Astrocyte (in vitro differentiated cells and primary cell): ENCODE results near the gene NR1H2. TPM values are rescaled to one million over a fixed set of nuclear protein-coding genes. Genes with fewer than 3 reads are reported as not detected.
A peak's percentile ranks its signal among the peaks of the same experiment; 100 is the strongest.

Source experiments
- DNase-seq: peaks from one replicate; pipeline ENCODE4 v3.0.0-alpha.2; 2010; ENCODE audit warnings: low read depth
- FAIRE-seq: peaks from 2 replicates; lab custom pipeline; 2011; peaks lifted over from hg19 to GRCh38; lab: Jason Lieb, UNC
- H2AFZ ChIP-seq: 2 replicates; pipeline ENCODE4 v1.6.0; 2012; ENCODE audit warnings: low read depth, low read length, inconsistent platforms
- H3K27ac ChIP-seq: 2 replicates; pipeline ENCODE4 v1.5.1; 2011; ENCODE audit warnings: low read depth, low read length, inconsistent platforms
- H3K27me3 ChIP-seq: 2 replicates; pipeline ENCODE4 v1.6.0; 2011; ENCODE audit warnings: low read length, inconsistent platforms; ENCODE audit not compliant: insufficient read depth
- H3K36me3 ChIP-seq: 2 replicates; pipeline ENCODE4 v1.5.1; 2011; ENCODE audit warnings: low read length, inconsistent platforms; ENCODE audit not compliant: insufficient read depth
- H3K4me1 ChIP-seq: 2 replicates; pipeline ENCODE4 v1.5.1; 2011; ENCODE audit warnings: low read length, inconsistent platforms; ENCODE audit not compliant: insufficient read depth
- H3K4me2 ChIP-seq: 2 replicates; pipeline ENCODE4 v1.6.0; 2012; ENCODE audit warnings: low read length, inconsistent platforms
- H3K4me3 ChIP-seq: 2 replicates; pipeline ENCODE4 v1.5.1; 2011; ENCODE audit warnings: low read depth, mild to moderate bottlenecking, low read length, inconsistent platforms; ENCODE audit not compliant: insufficient read depth
- H3K79me2 ChIP-seq: 2 replicates; pipeline ENCODE4 v1.6.0; 2012; ENCODE audit warnings: mild to moderate bottlenecking, low read length, inconsistent platforms; ENCODE audit not compliant: insufficient read depth
- H3K9ac ChIP-seq: 2 replicates; pipeline ENCODE4 v1.6.0; 2012; ENCODE audit warnings: mild to moderate bottlenecking, low read length, inconsistent platforms
- H3K9me3 ChIP-seq: 2 replicates; pipeline ENCODE4 v1.5.1; 2012; ENCODE audit warnings: low read depth, mild to moderate bottlenecking, low read length, inconsistent platforms; ENCODE audit not compliant: insufficient read depth
- H4K20me1 ChIP-seq: 2 replicates; pipeline ENCODE4 v1.6.0; 2012; ENCODE audit warnings: low read length, inconsistent platforms; ENCODE audit not compliant: insufficient read depth
- H3K27ac Mint-ChIP-seq: one replicate; pipeline ENCODE4 v1.8.0; 2021; ENCODE audit warnings: mild to moderate bottlenecking, mixed read lengths; ENCODE audit not compliant: unreplicated experiment
- H3K27me3 Mint-ChIP-seq: one replicate; pipeline ENCODE4 v1.8.0; 2021; ENCODE audit warnings: low read depth, mixed read lengths; ENCODE audit not compliant: unreplicated experiment
- H3K36me3 Mint-ChIP-seq: one replicate; pipeline ENCODE4 v1.8.0; 2021; ENCODE audit warnings: low read depth, mixed read lengths; ENCODE audit not compliant: unreplicated experiment
- H3K4me1 Mint-ChIP-seq: one replicate; pipeline ENCODE4 v1.8.0; 2021; ENCODE audit warnings: low read depth, mixed read lengths; ENCODE audit not compliant: unreplicated experiment
- H3K4me3 Mint-ChIP-seq: one replicate; pipeline ENCODE4 v1.8.0; 2021; ENCODE audit warnings: mild to moderate bottlenecking, moderate library complexity, mixed read lengths; ENCODE audit not compliant: unreplicated experiment
- H3K9me3 Mint-ChIP-seq: one replicate; pipeline ENCODE4 v1.8.0; 2021; ENCODE audit warnings: mild to moderate bottlenecking, mixed read lengths; ENCODE audit not compliant: unreplicated experiment
- EZH2 ChIP-seq: IDR thresholded peaks from 2 replicates; pipeline ENCODE4 v1.6.1; 2012; ENCODE audit warnings: mild to moderate bottlenecking, low read length, inconsistent platforms; ENCODE audit not compliant: insufficient read depth
- total RNA-seq: library from RNA; stranded (reverse); gene quantifications from 2 replicates; pipeline ENCODE4 v1.2.1, GENCODE V29; 2021
- TF ChIP-seq, protein P1 (sequence below): IDR thresholded peaks from 2 replicates; pipeline ENCODE4 v1.5.1; 2011; ENCODE audit warnings: low read depth, mild to moderate bottlenecking, inconsistent platforms, low read length, moderate library complexity; ENCODE audit not compliant: insufficient read depth

NR1H2 gene
- total RNA-seq, 1 donor from 2014 or later: 33.4 TPM

DNA sequence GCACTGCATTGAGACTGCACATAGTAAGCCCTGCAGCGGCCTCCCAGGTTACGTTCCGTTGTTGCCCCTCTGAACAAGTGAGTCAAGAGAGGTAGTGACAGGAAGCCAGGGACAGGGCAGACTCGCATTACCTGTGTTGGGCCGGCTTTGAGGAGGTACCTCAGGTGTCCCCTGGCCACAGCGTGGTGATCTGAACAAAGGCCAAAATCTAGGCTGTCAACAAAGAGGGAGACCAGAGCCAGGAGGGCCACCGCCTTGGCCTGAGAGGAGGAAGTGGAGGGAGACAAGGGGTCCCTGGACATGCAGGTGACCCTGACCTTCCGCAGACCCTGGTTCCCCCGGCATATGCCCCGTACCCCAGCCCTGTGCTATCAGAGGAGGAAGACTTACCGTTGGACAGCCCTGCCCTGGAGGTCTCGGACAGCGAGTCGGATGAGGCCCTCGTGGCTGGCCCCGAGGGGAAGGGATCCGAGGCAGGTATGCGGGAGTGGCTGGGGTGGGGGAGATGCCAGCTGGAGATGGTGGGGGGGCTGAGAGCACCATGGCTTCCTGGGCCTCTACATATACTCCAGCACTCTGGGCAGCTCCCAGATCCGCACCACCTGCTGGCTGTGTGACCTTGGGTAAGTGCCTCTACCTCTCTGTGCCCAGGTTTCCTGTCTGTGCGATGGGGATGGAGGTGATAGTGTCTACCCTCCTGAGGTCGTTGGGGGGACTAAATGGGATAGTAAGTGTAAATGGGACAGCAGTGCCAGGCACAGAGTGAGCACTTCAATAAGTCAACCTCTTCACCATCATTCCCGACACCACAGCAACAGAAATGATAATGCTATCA lies 47.2 kb downstream of the NR1H2 start:
- no peak overlapping the region for H3K4me3 Mint-ChIP-seq
- no peak overlapping the region for H3K27ac Mint-ChIP-seq
- Histone ChIP-seq H4K20me1 (no peaks in the 10 kb centered on the region), H3K4me2 (no peak overlapping the region), H3K9me3 (no peaks in the 10 kb centered on the region), H3K79me2 (no peaks in the 10 kb centered on the region), H3K36me3 (no peaks in the 10 kb centered on the region), H2AFZ (no peak overlapping the region), H3K4me3 (no peak overlapping the region), H3K4me1 (peaks cover 2% of the 10 kb centered on the region), H3K27ac (no peak overlapping the region), H3K27me3 (peaks cover 17% of the 10 kb centered on the region), H3K9ac (no peak overlapping the region)
- peaks cover 5% of the 10 kb centered on the region for H3K9me3 Mint-ChIP-seq
- FAIRE-seq (no peak), DNase-seq (no peak)
- no peaks in the 10 kb centered on the region for H3K36me3 Mint-ChIP-seq
- H3K27me3 Mint-ChIP-seq: peaks cover 18% of the 10 kb centered on the region
- no peaks in the 10 kb centered on the region for H3K4me1 Mint-ChIP-seq
- no peak for TF ChIP-seq EZH2
- TF ChIP-seq, protein P1, sequence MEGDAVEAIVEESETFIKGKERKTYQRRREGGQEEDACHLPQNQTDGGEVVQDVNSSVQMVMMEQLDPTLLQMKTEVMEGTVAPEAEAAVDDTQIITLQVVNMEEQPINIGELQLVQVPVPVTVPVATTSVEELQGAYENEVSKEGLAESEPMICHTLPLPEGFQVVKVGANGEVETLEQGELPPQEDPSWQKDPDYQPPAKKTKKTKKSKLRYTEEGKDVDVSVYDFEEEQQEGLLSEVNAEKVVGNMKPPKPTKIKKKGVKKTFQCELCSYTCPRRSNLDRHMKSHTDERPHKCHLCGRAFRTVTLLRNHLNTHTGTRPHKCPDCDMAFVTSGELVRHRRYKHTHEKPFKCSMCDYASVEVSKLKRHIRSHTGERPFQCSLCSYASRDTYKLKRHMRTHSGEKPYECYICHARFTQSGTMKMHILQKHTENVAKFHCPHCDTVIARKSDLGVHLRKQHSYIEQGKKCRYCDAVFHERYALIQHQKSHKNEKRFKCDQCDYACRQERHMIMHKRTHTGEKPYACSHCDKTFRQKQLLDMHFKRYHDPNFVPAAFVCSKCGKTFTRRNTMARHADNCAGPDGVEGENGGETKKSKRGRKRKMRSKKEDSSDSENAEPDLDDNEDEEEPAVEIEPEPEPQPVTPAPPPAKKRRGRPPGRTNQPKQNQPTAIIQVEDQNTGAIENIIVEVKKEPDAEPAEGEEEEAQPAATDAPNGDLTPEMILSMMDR: no peak

DNA sequence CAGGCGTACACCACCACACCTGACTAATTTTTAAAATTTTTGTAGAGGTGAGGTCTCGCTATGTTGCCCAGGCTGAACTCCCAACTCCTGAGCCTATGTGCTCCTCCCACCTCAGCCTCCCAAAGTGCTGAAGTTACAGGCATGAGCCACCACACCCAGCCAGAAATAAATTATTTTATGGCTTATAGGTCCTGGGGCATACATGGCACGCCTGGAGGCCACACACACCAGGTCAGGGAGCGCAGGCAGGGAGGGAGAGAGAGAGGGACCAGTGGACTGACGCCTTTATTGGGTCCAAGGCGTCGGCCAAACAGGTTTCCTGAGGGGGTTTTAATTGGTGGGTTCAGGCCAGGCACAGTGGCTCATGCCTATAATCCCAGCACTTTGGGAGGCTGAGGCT lies 49.3 kb downstream of the NR1H2 start:
- Mint-ChIP-seq H3K27me3 (peaks cover 7% of the 10 kb centered on the region), H3K36me3 (no peaks in the 10 kb centered on the region), H3K27ac (no peak overlapping the region), H3K9me3 (peaks cover 3% of the 10 kb centered on the region), H3K4me3 (no peak overlapping the region), H3K4me1 (no peaks in the 10 kb centered on the region)
- Histone ChIP-seq H2AFZ (no peak overlapping the region), H3K79me2 (no peaks in the 10 kb centered on the region), H3K36me3 (no peaks in the 10 kb centered on the region), H3K4me2 (no peak overlapping the region), H3K27me3 (peaks cover 14% of the 10 kb centered on the region), H3K4me1 (peaks cover 2% of the 10 kb centered on the region), H3K4me3 (no peak overlapping the region), H3K9ac (no peak overlapping the region), H4K20me1 (no peaks in the 10 kb centered on the region), H3K9me3 (no peaks in the 10 kb centered on the region), H3K27ac (no peak overlapping the region)
- no peak for DNase-seq
- no peak for FAIRE-seq
- TF ChIP-seq, protein P1: no peak
- no peak for TF ChIP-seq EZH2

DNA sequence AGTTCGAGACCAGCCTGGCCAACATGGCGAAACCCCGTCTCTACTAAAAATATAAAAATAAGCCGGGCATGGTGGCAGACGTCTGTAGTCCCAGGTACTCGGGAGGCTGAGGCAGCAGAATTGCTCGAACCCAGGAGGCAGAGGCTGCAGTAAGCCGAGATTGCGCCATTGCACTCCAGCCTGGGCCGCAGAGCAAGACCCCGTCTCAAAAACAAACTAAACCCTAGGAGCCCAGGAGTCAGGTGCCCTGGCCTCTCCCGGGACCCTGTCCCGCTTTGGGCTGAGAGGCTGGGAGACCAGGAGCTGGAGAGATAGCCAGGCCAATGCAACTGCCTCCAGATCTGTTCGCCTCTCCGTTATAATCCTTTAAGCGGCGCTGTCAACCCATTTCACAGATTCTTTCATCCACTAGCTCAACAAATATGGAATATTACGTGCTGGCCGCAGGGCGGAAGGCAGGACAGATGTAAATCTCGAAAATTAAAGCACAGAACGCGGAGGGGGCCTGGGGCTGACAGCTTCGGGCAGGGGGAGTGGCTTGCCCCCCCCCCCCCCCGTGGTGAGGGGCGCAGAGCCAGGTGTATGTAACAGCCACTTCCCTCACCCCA lies 51.2 kb downstream of the NR1H2 start:
- no peak for FAIRE-seq
- Mint-ChIP-seq H3K4me3 (no peak overlapping the region), H3K27ac (no peak overlapping the region), H3K4me1 (peaks cover 3% of the 10 kb centered on the region), H3K9me3 (peaks cover 3% of the 10 kb centered on the region), H3K36me3 (no peaks in the 10 kb centered on the region), H3K27me3 (peaks cover 8% of the 10 kb centered on the region)
- no peak for DNase-seq
- Histone ChIP-seq H3K36me3 (no peaks in the 10 kb centered on the region), H3K4me2 (peak overlapping the region; percentile 67), H3K4me1 (peaks cover 9% of the 10 kb centered on the region), H4K20me1 (no peaks in the 10 kb centered on the region), H3K4me3 (no peak overlapping the region), H3K79me2 (no peaks in the 10 kb centered on the region), H3K9me3 (no peaks in the 10 kb centered on the region), H3K27me3 (peaks cover 18% of the 10 kb centered on the region), H3K9ac (no peak overlapping the region), H2AFZ (no peak overlapping the region), H3K27ac (no peak overlapping the region)
- TF ChIP-seq EZH2: no peak
- TF ChIP-seq, protein P1: no peak
